HG03442 (cell line): ENCODE results near the gene FUBP3.

ENCODE experiments used
- ATAC-seq: cut with Tn5 transposase; IDR thresholded peaks from one replicate; pipeline ENCODE4 v1.9.1; 2021; ENCODE audit warnings: mild to moderate bottlenecking, moderate library complexity; ENCODE audit not compliant: unreplicated experiment

FUBP3 gene

GRCh38 chr9:130661451-130662098 is 82.2 kb downstream of the FUBP3 start:
- ATAC-seq = no peak

DNA sequence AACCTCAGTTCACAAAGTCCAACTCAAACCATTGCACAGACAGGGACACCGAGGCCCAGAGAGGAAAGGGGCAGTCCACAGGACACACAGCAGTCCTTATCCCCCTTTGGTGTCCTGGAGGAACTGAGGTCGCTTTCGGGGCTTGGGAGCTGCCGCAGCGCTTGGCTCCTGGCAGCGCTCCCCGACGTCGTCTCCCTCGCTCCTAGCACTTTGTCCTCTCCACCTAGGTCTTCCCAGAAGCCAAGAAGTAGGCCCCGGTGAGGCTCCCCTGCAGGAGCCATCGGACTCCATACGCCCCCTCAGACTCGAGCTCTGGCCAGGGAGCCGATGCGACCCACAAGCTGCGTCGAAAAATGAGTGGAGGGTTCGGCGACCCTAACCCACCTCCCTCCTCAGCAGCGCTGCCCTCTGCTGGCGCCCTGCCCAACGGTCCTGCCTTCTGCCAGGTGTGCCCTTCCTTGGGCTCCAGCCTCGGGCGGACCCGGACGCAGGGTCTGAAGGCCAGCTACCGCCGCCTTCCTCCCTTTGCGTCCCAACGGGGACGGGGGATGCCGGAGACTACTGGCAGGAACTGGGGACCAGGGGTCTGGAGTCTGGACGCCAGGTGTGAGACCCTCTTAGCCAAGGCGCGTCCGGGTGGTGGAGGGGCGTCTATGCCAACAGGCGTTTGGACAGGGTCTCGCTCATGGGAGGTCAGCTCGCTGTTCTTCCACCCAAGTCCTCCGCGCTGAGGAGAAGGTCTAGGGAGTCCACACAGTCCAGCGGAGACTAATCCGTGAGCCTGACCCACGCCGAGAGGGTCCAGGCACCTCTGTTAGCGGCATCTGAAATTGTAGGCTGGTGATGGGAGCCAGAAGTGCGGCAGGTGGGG is 83.0 kb downstream of the FUBP3 start:
- ATAC-seq = no peak

DNA sequence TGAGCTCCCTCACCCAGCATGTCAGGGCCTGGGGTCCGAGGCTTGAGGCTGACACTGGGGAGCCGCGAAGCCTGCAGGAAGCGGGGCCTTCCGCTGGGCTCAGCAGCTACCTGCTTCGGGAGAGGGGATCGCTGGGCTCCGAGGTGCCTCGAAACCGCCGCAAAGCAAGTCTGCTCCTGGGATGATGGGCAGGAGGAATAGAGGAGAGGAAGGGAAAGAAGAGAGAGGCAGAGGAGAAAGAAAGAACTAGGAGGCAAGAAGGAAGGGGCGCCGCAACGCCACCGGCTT is 83.5 kb downstream of the FUBP3 start:
- no peak for ATAC-seq

DNA sequence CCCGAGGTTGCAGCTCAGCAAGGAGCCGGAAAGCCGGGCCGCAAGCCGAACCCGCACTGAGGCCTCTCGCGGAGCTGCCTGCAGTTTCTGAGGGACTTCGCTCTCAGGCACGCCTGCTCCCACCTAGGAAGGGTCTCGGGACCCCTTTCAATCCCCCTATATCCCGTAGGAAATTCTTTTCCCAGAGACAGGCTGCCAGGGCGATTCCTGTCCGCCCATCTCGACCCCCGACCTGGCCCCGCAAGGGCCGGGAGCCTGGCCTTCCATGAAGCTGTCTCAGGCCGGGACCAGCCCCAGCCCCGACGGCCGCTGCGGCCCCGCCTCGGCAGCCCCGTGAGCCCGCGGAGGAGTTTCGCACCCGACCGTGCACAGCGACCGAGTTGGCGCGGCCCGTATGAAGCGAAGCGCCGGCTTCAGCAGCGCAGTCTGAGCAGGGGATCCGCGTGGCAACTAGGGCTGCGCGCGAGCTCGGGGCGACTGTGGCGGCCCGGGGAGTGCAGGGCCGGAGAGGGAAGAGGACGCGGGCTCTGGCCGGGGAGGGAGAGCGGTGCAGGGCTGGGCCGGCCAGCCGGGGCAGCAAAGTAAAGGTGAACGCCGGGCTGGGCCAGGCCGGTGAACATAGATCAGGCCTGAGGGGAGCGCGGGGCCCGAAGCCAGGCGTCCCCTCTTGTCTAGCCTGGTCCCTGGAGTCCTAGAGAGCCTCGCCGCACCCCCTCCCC is 84.0 kb downstream of the FUBP3 start:
- no peak for ATAC-seq

GRCh38 chr9:130663977-130664250 is 84.5 kb downstream of the FUBP3 start:
- no peak for ATAC-seq

- ATAC-seq = no peak
Observed at GRCh38 chr9:130664251-130665028, 85.1 kb downstream of the FUBP3 start, which contains the start of gene PRDM12. Gene PRDM12 (plus strand): TSS chr9:130664594. CDS start chr9:130664654, 60 bp downstream.

DNA sequence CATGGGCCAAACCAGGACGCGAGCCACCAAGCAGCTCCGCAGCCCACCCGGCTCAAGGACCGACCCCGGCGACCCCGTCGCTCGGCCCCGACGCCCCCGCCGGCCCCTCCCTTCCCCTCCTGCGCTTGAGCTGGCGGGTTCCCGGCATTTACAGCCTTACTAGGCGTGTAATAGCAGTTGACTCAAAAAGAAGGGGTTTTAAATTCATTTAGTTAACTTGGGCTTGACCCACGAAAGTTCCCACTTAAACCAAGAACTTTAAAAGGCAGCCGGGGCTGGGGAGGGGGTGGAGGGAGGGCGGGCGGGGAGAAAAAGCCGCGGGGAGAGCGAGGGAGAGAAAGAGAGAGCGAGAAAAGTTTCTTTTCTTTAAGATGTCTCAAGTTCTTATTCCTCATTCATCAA is 85.7 kb downstream of the FUBP3 start:
- no peak for ATAC-seq

GRCh38 chr9:130665431-130666392 is 86.3 kb downstream of the FUBP3 start:
- no peak for ATAC-seq

GRCh38 chr9:130666393-130667119 is 87.2 kb downstream of the FUBP3 start:
- ATAC-seq = no peak

GRCh38 chr9:130667120-130667435 is 87.7 kb downstream of the FUBP3 start:
- no peak for ATAC-seq

- no peak for ATAC-seq
Observed at GRCh38 chr9:130668196-130668595, 88.8 kb downstream of the FUBP3 start.

DNA sequence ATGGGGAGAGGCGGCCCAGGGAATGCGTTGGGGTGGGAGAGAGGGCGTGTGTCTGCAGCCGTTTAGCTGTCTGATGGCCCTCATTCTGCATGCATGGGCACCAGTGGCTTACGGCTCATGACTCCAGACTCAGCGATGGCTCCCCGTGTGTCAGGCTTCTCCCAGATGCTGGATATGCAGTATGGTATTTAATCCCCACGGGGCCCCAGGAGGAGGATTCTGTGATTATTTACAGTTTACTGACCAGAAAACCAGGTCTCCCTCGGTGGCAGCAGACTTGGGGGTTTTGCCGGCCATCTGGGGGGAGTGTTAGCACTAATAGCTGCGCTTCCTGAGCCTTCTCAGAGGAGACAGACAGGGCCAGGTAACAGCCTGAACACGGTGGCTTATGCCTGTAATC is 89.3 kb downstream of the FUBP3 start:
- ATAC-seq = no peak

GRCh38 chr9:130669965-130670364 is 90.6 kb downstream of the FUBP3 start:
- no peak for ATAC-seq

DNA sequence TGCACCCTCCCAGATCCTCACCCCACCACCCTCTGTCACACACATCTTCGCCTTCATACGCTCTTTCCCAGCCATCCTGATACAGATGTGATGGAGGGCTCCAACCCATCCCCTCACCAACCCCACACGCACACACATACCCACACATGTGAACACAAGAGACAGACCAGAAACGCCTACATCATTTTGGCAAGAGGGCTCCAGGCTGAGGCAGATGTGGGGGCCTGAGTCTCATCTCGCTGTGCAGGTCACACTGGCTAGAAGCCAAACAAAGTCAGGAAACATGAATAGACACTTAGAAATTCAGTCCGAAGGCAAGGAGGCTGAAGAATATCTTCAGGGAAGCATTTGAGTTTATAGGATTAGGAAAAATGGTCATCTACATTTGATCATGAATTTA is 91.3 kb downstream of the FUBP3 start:
- no peak for ATAC-seq

GRCh38 chr9:130672466-130672865 is 93.1 kb downstream of the FUBP3 start:
- ATAC-seq = no peak

DNA sequence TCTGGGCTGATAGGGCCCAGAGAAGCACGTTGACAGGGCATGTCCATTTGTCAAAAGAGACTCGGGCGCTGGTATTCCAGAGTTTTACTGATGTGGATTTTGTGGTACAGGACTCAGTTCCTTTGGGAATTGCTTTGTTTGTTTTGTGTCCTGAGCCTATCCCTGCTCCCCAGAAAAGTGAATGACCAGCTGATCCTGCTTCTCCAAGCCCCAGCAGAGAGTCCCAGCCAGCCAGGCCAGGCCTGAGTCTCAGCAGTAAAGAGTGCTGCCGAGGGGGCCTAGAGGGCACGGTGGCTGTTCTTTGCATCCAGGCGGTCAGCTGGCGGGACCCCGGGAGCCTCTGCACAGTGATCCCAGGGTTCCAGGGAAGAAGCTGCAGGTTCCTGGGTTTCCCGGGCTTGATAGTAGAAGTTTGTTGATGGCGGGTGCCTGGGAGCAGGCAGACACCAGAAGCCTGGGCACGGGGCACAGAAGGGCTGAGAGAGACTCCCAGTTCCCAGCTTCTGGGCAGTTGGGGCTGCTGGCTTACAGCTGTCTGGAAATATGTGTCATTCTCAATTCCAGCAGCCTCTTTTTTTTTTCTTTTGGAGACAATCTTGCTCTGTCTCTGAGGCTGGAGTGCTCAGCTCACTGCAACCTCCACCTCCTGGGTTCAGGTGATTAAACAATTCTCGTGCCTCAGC is 93.7 kb downstream of the FUBP3 start:
- no peak for ATAC-seq

GRCh38 chr9:130675396-130675795 is 96.0 kb downstream of the FUBP3 start:
- ATAC-seq = no peak

GRCh38 chr9:130677252-130677651 is 97.9 kb downstream of the FUBP3 start:
- ATAC-seq = no peak
